GM21619 (cell line): ENCODE results near the gene MGST2.
A peak's percentile ranks its signal among the peaks of the same experiment; 100 is the strongest.

Source experiments
- ATAC-seq: cut with Tn5 transposase; IDR thresholded peaks from one replicate; pipeline ENCODE4 v1.9.1; 2021; ENCODE audit not compliant: unreplicated experiment

The MGST2 gene

GRCh38 chr4:139700568-139700967 is 34.9 kb downstream of the MGST2 start:
- no peak for ATAC-seq

- no peak for ATAC-seq
Observed at GRCh38 chr4:139704915-139705485, 39.4 kb downstream of the MGST2 start.

DNA sequence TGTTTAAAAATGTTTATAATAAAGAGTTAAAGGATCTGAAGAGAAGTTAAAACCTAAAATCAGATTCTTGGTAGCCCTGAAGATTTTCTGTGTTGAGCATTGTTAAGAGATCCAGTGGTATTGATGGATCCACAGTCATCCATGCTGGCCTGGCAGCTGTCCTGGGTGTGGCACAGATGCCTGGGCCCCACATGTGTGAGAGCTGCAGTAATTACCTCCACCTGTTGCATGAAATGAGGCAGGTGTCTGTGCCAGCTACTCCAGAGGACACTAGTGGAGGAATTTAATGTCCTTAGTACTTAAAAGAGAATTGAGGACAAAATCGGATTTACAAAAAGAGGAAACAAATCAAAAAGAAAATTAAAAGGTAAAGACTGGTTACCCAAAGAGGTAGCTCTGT is 44.0 kb downstream of the MGST2 start:
- ATAC-seq, result no peak

DNA sequence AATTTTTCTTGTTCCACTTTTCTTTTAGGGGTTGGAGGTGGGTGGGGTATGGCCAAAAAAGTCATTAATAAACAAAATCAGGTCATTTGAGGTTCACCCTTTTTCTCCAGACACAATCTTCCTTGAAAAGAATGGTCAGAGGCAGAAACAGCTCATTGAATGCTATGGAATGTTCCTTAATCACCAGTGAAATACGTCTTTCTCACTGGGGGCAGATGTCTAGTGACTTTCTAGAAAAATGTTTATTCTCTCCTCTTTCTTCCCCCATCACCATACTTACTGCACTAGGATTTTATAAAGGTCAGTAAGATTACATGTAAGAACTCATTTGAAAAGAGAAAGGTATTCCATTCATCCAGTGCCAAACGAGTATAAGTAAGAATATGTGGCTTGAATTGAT is 44.5 kb downstream of the MGST2 start:
- no peak for ATAC-seq

DNA sequence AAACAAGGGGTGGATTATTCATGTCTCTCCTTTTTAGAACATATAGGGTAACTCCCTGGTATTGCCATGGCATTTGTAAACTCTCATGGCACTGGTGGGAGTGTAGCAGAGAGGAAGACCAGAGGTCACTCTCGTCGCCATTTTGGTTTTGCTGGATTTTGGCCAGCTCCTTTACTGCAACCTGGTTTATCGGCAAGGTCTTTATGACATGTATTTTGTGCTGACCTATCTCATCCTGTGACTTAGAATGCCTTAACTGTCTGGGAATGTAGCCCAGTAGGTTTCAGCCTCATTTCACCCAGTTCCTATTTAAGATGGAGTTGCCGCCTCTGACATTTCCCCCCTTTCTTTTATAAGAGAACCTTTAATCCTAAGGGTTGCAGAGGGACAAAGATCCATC is 45.8 kb downstream of the MGST2 start:
- no peak for ATAC-seq

DNA sequence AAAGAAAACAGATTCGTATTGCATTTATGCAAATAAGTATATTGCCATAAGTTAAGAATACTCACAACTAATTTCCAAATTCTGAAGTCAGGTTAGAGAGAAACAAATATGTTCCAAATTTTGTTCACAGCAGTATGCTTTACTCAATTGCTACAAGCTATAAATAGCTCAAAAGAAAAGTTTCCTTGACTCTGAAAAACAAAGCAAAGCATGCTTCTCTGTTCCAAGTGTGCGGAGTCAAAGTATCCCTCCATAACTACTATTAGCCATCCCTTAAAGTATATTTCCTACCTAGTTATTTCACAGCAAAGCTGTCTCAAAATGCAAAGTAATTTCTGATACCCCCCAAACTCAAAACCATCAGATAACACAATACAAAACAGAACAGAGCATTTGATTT is 47.3 kb downstream of the MGST2 start:
- ATAC-seq, result no peak

DNA sequence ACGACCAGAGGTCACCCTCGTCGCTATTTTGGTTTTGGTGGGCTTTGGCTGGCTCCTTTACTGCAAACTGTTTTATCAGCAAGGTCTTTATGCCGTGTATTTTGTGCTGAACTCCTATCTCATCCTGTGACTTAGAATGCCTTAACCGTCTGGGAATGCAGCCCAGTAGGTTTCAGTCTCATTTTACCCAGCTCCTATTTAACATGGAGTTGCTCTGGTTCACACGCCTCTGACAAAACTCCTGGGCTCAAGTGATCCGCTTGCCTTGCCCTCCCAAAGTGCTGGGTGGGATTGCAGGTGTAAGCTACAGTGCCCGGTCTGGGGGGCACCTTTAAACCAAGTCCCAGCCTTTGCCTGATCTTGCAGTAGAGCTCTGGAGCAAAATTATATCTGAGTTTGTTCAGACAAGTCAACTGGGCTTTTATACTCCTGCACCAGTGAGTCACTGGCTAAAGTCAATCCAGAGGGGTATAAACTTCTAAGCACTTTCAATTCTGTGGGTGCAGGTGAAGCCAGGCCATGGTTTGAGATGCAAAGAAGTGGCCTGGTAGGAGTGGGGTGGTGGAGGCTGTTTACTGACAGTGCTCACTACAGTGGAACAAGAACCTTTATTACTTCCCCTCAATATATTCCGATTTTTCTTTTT is 50.2 kb downstream of the MGST2 start:
- ATAC-seq, result no peak

GRCh38 chr4:139718358-139718757 is 52.7 kb downstream of the MGST2 start:
- ATAC-seq, result no peak

DNA sequence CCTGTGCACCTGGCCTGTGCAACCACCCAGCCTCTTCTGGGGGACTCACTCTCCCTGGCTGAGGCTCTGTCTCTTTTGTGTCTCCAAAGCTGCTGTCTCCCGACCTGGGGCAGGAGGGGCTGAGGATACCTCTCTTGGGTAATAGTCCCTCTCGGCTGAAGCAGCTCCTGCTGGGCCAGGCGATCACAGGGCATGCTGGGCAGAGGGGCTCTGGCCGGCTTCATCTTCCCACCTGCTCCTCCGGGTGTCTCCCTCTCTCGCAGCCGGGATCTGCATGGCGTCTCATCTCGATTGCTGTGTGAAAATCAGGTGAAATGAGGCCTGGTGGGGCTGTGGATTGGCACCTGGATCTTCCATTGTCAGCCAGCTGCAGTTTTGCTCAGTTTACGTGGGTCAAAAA is 53.2 kb downstream of the MGST2 start:
- no peak for ATAC-seq

DNA sequence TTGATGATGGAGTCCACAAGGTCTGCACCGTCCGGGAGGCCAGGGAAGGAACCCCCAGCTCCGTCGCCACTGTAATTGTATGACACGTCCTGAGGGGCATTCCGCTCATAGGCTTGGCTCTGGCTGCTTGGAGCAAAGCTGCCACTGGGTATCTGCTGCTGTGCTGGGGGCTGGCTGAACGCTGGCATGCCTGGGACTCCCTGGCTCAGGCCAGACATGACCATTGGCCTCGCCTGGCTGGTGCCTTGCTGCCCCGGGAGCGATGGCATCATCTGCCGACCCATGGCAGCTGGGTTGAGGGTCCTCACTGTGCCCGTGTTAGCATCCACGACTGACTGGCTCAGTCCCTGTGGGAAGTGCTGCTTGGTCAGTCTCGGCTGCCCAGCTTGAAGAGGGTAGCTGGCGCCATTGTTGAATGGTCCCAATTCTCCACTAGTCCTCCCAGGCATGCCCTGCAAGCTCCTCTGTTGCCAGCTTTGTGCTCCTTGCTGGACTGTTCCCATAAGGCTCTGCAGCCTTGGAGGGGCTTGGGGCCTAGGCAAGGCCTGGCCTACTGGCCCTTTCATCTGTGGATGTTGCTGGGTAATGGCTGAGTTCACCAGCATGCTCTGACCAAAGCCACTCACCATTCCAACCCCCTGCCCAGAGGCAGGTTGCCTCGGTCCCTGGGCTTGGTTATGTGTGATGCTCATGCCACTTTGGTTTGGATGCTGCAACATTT is 53.9 kb downstream of the MGST2 start:
- ATAC-seq, result no peak

DNA sequence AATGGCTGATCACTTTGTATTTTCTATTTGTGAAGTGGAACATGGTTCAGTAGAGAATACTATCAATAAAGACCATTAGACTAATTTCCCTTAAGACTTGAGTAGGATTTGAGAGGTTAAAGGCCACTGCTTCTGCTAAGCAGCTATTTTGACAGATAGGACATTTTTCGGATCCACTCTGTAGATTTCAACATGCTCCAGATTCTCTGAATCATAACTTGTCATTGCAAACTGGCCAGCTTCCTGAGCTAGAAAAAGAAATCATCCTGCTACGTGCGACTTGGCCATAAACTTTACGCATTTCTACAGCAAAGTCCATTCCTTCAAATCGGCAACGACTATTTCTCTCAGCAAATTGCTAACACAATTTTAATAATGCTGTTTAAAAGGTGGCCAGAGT is 55.2 kb downstream of the MGST2 start:
- ATAC-seq, result no peak

GRCh38 chr4:139721789-139722188 is 56.2 kb downstream of the MGST2 start:
- no peak for ATAC-seq

- no peak for ATAC-seq
Observed at GRCh38 chr4:139725236-139725635, 59.6 kb downstream of the MGST2 start.

- ATAC-seq, result no peak
Observed at GRCh38 chr4:139726615-139727014, 61.0 kb downstream of the MGST2 start.

DNA sequence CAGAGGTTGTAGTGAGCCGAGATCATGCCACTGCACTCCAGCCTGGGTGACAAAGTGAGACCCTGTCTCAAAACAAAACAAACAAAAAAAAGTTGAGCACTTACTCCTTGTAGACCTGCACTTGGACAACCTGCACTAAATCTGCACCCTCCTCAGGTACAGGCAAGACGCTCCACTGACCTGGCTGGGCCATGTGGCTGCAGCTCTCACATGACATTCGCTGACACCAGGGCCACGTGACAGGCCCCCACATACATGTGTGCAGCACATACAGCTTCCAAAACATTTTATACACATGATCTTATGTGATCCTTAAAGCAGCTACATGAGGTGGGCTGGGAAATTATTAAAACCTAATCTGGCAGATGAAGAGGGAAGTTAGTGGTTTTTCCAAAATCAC is 62.5 kb downstream of the MGST2 start:
- no peak for ATAC-seq

DNA sequence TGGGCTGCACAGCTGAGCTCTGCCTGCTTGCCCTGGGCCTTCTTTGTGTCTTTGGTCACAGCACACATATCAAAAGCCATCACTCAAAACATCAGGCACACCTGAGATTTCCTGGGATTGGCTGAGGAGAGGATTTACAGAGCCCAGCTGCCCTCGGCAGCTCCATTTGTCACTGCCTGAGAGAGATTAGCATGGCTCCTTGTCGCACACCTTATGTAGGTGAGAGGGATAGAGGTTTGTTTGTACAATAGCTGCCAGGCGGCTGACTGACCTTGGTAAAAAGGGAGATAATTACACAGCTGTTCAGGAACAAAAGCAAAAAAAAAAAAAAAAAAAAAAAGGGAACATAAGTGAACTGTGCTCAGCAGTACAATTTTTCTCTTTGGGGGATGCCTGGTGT is 63.2 kb downstream of the MGST2 start:
- no peak for ATAC-seq

DNA sequence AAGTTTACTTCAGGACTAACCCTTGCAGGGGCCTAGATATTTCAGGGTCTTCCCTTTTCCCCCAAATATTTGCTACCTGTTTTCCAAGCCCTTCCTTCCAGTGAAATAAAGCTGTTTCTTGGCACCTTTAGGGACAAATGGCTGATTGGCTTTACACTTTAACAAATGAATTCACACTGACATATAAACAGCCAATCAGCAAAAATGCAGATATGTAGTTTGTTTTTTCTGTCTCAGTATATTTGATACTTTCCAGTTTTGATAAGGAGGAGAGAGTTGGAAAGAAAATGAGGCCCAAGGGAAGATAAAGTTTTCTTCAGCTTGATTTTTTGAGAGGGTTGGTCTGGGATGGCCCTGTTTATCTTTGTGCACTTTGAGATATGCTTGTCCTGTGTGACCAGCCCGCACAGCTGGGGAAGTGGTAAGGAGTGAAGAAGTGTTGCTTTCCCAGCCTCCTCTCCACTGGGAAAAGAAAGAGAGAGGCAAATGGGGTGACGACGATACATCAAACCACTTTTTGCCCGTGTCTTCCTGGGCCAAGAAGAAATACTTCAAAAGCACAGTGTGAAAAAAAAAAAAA is 67.5 kb downstream of the MGST2 start:
- no peak for ATAC-seq

DNA sequence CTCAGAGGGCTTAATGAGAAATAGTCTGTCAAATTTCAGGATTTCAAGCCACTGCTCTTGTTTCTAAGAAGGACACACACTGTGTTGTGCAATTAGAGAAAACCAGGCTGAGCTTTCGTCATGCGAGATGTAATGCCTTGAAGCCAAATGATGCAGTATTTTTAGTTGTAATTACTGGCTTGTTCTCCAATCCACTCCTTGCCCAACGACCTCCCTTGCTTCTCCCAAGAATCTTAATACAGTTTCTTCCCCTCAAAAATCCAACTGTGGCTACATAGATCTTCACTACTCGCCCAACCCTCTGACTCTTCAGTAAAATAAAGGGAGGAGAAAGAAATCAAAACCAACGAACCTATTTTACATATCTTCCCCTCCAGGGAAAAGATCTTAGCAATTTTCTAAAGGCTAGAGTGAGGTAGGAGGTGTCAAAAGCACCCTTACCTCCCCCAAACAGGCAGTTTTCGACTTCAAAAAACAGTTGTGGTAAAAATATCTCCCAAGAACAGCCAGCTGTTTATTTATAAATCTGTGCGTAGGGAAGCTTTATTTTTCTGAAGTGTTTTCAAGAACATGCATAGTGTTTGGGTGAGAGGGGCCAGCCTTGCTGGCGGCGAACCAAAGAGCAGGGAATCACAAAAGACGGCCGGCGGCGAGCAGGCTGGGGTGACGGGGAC is 68.7 kb downstream of the MGST2 start:
- no peak for ATAC-seq

- ATAC-seq, result peak; percentile 58
Observed at GRCh38 chr4:139734875-139735380, 69.3 kb downstream of the MGST2 start.

DNA sequence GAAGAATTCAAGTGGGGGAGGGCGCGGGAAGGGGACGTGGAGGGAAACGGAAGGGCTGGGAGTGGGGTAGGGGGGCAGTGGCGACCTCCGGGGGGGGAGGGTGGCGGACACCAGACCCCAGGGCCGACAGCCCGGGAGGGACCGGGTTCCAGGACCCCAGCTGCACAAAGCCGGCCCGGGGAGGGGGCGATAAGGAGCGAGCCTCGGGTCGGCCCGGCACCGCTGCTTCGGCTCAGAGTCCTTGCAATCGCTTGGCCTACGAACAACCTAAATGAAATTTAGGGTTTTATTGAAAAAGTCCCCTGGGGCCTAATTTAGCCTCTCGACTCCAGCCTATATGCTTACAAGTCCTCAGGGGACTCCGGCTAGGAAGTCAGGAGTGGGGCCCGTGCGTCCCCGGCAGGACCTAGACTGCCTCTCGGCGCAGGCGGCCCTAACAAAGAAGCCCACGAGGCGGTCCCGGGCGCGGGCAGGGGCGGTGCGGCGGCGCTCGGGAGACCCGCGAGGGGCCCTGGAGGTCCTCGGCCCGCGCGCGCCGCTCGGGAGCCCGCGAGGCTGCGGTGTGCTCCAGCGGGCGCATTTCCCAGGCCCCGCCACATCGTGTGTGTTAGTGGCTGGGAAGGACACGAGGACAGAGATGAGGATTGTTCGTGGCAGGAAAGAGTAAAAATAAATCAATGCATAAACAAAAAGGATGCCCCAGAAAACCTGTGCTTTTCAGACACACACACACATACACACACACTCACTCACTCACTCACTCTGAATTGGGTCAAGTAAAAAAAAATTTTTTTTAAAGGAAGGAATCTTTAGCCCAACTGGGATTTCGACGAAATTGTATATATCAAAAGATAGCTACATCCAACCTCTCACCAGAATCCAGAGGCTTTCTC is 70.0 kb downstream of the MGST2 start:
- ATAC-seq, result no peak
